HG03469 (cell line): Measurements from ENCODE around the gene F8A3.
A peak's percentile ranks its signal among the peaks of the same experiment; 100 is the strongest.
"Not testable (repeated sequence)": the region's sequence is repeated elsewhere in the genome, so short reads cannot be mapped to it uniquely, and the experiment has no call there.

ENCODE experiments used
- ATAC-seq: cut with Tn5 transposase; IDR thresholded peaks from one replicate; pipeline ENCODE4 v1.9.1; 2021; ENCODE audit warnings: mild to moderate bottlenecking, moderate library complexity, moderate number of reproducible peaks; ENCODE audit not compliant: unreplicated experiment

Gene F8A3

DNA sequence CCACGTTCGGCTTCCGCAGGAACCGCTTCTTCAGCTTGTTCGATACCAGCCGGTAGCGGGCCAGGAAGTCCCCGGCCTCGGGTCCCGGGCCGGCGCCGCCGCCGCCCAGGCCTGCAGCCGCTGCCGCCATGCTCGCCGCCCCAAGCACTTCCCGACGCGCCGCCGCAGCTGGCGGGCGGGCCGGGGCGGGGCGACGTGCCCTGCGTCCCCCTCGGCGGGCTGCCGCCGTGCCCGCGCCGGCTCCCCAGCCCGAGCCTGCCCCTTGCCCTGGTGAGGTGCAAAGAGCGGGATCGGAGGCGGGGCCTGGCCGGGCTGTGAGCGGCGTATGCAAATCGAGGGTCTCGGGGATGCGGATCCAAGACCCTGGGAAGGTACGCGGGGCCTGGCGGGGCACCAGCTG, at the start of gene F8A3:
TSS of gene F8A3 (minus strand) at position 150 of the 400 bp plus-strand sequence. CDS start at position 130, 20 bp downstream.
- peak; percentile 55 for ATAC-seq

DNA sequence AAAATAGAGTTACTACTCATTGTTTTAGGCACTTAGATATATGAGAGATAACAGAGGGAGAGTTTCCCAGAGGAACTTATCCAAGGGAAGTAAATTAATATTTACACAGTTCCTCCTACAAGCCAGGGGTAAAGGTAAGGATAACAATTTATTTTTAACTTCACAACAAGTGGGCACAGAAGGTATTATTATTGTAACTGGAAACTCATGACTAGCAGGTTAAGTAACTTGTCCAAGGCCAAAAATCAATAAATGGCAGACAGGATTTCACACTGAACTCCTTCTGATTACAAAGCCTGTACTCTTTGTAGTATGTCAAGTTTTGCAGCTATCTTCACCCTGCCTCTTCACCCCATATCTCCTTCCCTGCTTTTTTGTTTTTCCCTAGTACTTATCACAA, 46.9 kb upstream of the F8A3 start:
- ATAC-seq = no peak

GRCh38 chrX:155495134-155495533, 36.7 kb upstream of the F8A3 start:
- ATAC-seq = not testable (repeated sequence)

GRCh38 chrX:155491421-155491820, 33.0 kb upstream of the F8A3 start:
- not testable (repeated sequence) for ATAC-seq

GRCh38 chrX:155477136-155477535, 18.7 kb upstream of the F8A3 start:
- not testable (repeated sequence) for ATAC-seq

GRCh38 chrX:155466269-155466938, 8.0 kb upstream of the F8A3 start:
- not testable (repeated sequence) for ATAC-seq

- ATAC-seq = not testable (repeated sequence)
Observed at GRCh38 chrX:155460501-155460900, 2.1 kb upstream of the F8A3 start.

GRCh38 chrX:155457761-155458447, 516 bp downstream of the F8A3 start:
- ATAC-seq = peak; percentile 47

GRCh38 chrX:155441097-155441496, 17.3 kb downstream of the F8A3 start:
- no peak for ATAC-seq

DNA sequence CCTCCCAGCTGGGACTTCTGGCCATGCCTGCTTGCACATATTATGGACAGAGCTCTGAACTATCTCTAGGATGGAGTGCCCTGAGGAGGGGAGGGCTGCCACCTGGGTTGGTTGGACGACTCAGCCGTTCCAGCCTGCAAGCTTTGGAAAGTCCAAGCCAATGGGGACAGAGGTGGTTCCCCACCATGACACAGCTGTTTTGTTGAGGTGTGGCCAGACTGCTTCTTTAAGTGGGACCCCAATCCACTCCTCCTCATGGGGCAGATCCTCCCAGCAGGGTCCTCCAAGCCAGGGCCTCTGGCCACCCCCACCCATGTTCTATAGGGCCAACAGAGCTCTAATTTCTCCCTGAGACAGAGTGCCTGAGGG, 22.7 kb downstream of the F8A3 start:
- no peak for ATAC-seq

GRCh38 chrX:155434906-155435743, 23.3 kb downstream of the F8A3 start:
- ATAC-seq = no peak

- ATAC-seq = no peak
Observed at GRCh38 chrX:155417769-155418168, 40.7 kb downstream of the F8A3 start.
